Fibroblast of skin of right biceps (primary cell): Measurements from ENCODE around the gene VDAC1.
"Not testable (repeated sequence)": the region's sequence is repeated elsewhere in the genome, so short reads cannot be mapped to it uniquely, and the experiment has no call there.

Source experiments
- DNase-seq: peaks from one replicate; pipeline ENCODE4 v3.0.0-alpha.2; 2013

VDAC1 gene

GRCh38 chr5:133994297-133994989, 10.3 kb downstream of the VDAC1 start:
- no peak for DNase-seq

GRCh38 chr5:133993185-133993936, 11.4 kb downstream of the VDAC1 start:
- peak; percentile 82 for DNase-seq

- no peak for DNase-seq
Observed at GRCh38 chr5:133992429-133993155, 12.2 kb downstream of the VDAC1 start.

GRCh38 chr5:133991171-133991910, 13.4 kb downstream of the VDAC1 start:
- no peak for DNase-seq

GRCh38 chr5:133990396-133990795, 14.4 kb downstream of the VDAC1 start:
- no peak for DNase-seq

- no peak for DNase-seq
Observed at GRCh38 chr5:133985540-133986180, 19.1 kb downstream of the VDAC1 start.

GRCh38 chr5:133983674-133984073, 21.1 kb downstream of the VDAC1 start:
- DNase-seq, result no peak

GRCh38 chr5:133981714-133982113, 23.1 kb downstream of the VDAC1 start:
- no peak for DNase-seq

GRCh38 chr5:133980652-133981051, 24.1 kb downstream of the VDAC1 start:
- no peak for DNase-seq

GRCh38 chr5:133978943-133979342, 25.8 kb downstream of the VDAC1 start:
- DNase-seq, result no peak

- DNase-seq, result peak; percentile 62
Observed at GRCh38 chr5:133977858-133978257, 26.9 kb downstream of the VDAC1 start.

- DNase-seq, result no peak
Observed at GRCh38 chr5:133977161-133977787, 27.5 kb downstream of the VDAC1 start.

- DNase-seq, result not testable (repeated sequence)
Observed at GRCh38 chr5:133975546-133975945, 29.2 kb downstream of the VDAC1 start.

GRCh38 chr5:133974142-133974541, 30.6 kb downstream of the VDAC1 start:
- no peak for DNase-seq

- DNase-seq, result no peak
Observed at GRCh38 chr5:133970325-133970909, 34.4 kb downstream of the VDAC1 start.

- DNase-seq, result no peak
Observed at GRCh38 chr5:133969654-133970324, 35.0 kb downstream of the VDAC1 start.

GRCh38 chr5:133968204-133968980, 36.4 kb downstream of the VDAC1 start, which contains the start of gene C5orf15:
C5orf15 (minus strand) TSS chr5:133968625; CDS start chr5:133968584, 41 bp downstream.
- peak; percentile 98 for DNase-seq

GRCh38 chr5:133967698-133968203, 37.0 kb downstream of the VDAC1 start:
- DNase-seq, result peak; percentile 17

GRCh38 chr5:133967124-133967523, 37.7 kb downstream of the VDAC1 start:
- DNase-seq, result peak; percentile 9

- no peak for DNase-seq
Observed at GRCh38 chr5:133966090-133966489, 38.7 kb downstream of the VDAC1 start.
